ENCODE results near the gene CPVL. TPM values are rescaled to one million over a fixed set of nuclear protein-coding genes. Genes with fewer than 3 reads are reported as not detected.

The CPVL gene
- total and polyA plus RNA-seq, 7 experiments from 2014 or later = 0.32 to 88.3 (median 3.0) TPM

GRCh38 chr7:29071203-29071874 is 75.0 kb downstream of the CPVL start:
- H3K4me1 Mint-ChIP-seq = no peaks in the 10 kb centered on the region
- CTCF ChIA-PET = no interaction called here
- intact Hi-C loops (cut with micrococcal nuclease) = no loop called here
- peaks cover 0 to 5% (median 0%) of the 10 kb centered on the region in 5 donors for H3K27me3 Mint-ChIP-seq
- no peak for ATAC-seq
- Histone ChIP-seq H3K36me3 (ENCODE audit: control insufficient read depth in 2 of 3, insufficient read depth in 3 of 3, low read length in 3 of 3) (no peaks in the 10 kb centered on the region), H3K4me1 (ENCODE audit: control insufficient read depth in 2 of 2, insufficient read depth in 2 of 2, low read length in 2 of 2) (no peaks in the 10 kb centered on the region), H3K27ac (ENCODE audit: low read depth, low read length) (no peak overlapping the region), H3K27me3 (ENCODE audit: control insufficient read depth in 2 of 2, insufficient read depth in 2 of 2, low read length in 2 of 2) (peaks cover 0 to 4% of the 10 kb centered on the region in 2 donors), H3K4me3 (ENCODE audit: low read length) (no peak overlapping the region), H3K9me3 (ENCODE audit: control insufficient read depth in 2 of 3, low read length in 3 of 3) (no peaks in the 10 kb centered on the region)
- POLR2A ChIA-PET = no interaction called here
- no peak overlapping the region for H3K4me3 Mint-ChIP-seq
- H3K9me3 Mint-ChIP-seq = no peaks in the 10 kb centered on the region
- DNase-seq = no peak
- H3K27ac Mint-ChIP-seq = no peak overlapping the region
- no peaks in the 10 kb centered on the region for H3K36me3 Mint-ChIP-seq

- H3K27ac Mint-ChIP-seq = no peak overlapping the region
- ChIA-PET CTCF (no interaction called here), POLR2A (no interaction called here)
- H3K27ac ChIP-seq (ENCODE audit: low read depth, low read length) = no peak overlapping the region
- peaks cover 0 to 5% (median under 1%) of the 10 kb centered on the region in 5 donors for H3K27me3 Mint-ChIP-seq
- no peaks in the 10 kb centered on the region for H3K9me3 Mint-ChIP-seq
- ATAC-seq (no peak), DNase-seq (no peak)
- intact Hi-C loops (cut with micrococcal nuclease) = no loop called here
- H3K4me3 Mint-ChIP-seq = no peak overlapping the region
- no peaks in the 10 kb centered on the region for H3K4me1 ChIP-seq (ENCODE audit: control insufficient read depth in 2 of 2, insufficient read depth in 2 of 2, low read length in 2 of 2)
- no peaks in the 10 kb centered on the region for H3K9me3 ChIP-seq (ENCODE audit: control insufficient read depth in 2 of 3, low read length in 3 of 3)
- peaks cover 0 to 4% of the 10 kb centered on the region in 2 donors for H3K27me3 ChIP-seq (ENCODE audit: control insufficient read depth in 2 of 2, insufficient read depth in 2 of 2, low read length in 2 of 2)
- H3K36me3 ChIP-seq (ENCODE audit: control insufficient read depth in 2 of 3, insufficient read depth in 3 of 3, low read length in 3 of 3) = no peaks in the 10 kb centered on the region
- no peaks in the 10 kb centered on the region for H3K36me3 Mint-ChIP-seq
- H3K4me1 Mint-ChIP-seq = no peaks in the 10 kb centered on the region
- H3K4me3 ChIP-seq (ENCODE audit: low read length) = no peak overlapping the region
Measured at GRCh38 chr7:29066641-29067040, 79.7 kb downstream of the CPVL start.

GRCh38 chr7:29065181-29065857 is 81.0 kb downstream of the CPVL start:
- no peak for DNase-seq
- Mint-ChIP-seq H3K4me3 (no peak overlapping the region), H3K4me1 (no peaks in the 10 kb centered on the region)

GRCh38 chr7:29063872-29064271 is 82.5 kb downstream of the CPVL start:
- H3K36me3 Mint-ChIP-seq = no peaks in the 10 kb centered on the region
- ChIA-PET CTCF (no interaction called here), POLR2A (no interaction called here)
- no peak overlapping the region for H3K4me3 Mint-ChIP-seq
- Histone ChIP-seq H3K4me1 (ENCODE audit: control insufficient read depth in 2 of 2, insufficient read depth in 2 of 2, low read length in 2 of 2) (no peaks in the 10 kb centered on the region), H3K27ac (ENCODE audit: low read depth, low read length) (no peak overlapping the region), H3K27me3 (ENCODE audit: control insufficient read depth in 2 of 2, insufficient read depth in 2 of 2, low read length in 2 of 2) (no peaks in the 10 kb centered on the region), H3K9me3 (ENCODE audit: control insufficient read depth in 2 of 3, low read length in 3 of 3) (peaks cover 0 to under 1% (median 0%) of the 10 kb centered on the region in 3 experiments), H3K4me3 (ENCODE audit: low read length) (no peak overlapping the region), H3K36me3 (ENCODE audit: control insufficient read depth in 2 of 3, insufficient read depth in 3 of 3, low read length in 3 of 3) (no peaks in the 10 kb centered on the region)
- ATAC-seq = no peak
- H3K27me3 Mint-ChIP-seq = peaks cover 0 to 14% (median 7%) of the 10 kb centered on the region in 5 donors
- H3K27ac Mint-ChIP-seq = no peak overlapping the region
- H3K9me3 Mint-ChIP-seq = peaks cover 0 to 10% (median 3%) of the 10 kb centered on the region in 11 donors
- DNase-seq = no peak
- intact Hi-C loops (cut with micrococcal nuclease) = no loop called here
- H3K4me1 Mint-ChIP-seq = no peaks in the 10 kb centered on the region

More at GRCh38 chr7:29065181-29065857, 81.0 kb downstream of the CPVL start:
- Histone ChIP-seq H3K4me1 (ENCODE audit: control insufficient read depth in 2 of 2, insufficient read depth in 2 of 2, low read length in 2 of 2) (no peaks in the 10 kb centered on the region), H3K27me3 (ENCODE audit: control insufficient read depth in 2 of 2, insufficient read depth in 2 of 2, low read length in 2 of 2) (no peaks in the 10 kb centered on the region), H3K9me3 (ENCODE audit: control insufficient read depth in 2 of 3, low read length in 3 of 3) (no peaks in the 10 kb centered on the region), H3K4me3 (ENCODE audit: low read length) (no peak overlapping the region), H3K36me3 (ENCODE audit: control insufficient read depth in 2 of 3, insufficient read depth in 3 of 3, low read length in 3 of 3) (no peaks in the 10 kb centered on the region), H3K27ac (ENCODE audit: low read depth, low read length) (no peak overlapping the region)
- ATAC-seq = no peak
- Mint-ChIP-seq H3K27ac (no peak overlapping the region), H3K36me3 (no peaks in the 10 kb centered on the region), H3K27me3 (peaks cover 0 to 12% (median 4%) of the 10 kb centered on the region in 5 donors), H3K9me3 (no peaks in the 10 kb centered on the region)
- intact Hi-C loops (cut with micrococcal nuclease) = no loop called here
- ChIA-PET POLR2A (no interaction called here), CTCF (no interaction called here)

- no peaks in the 10 kb centered on the region for H3K4me1 Mint-ChIP-seq
- no peak overlapping the region for H3K27ac Mint-ChIP-seq
- Histone ChIP-seq H3K36me3 (ENCODE audit: control insufficient read depth in 2 of 3, insufficient read depth in 3 of 3, low read length in 3 of 3) (no peaks in the 10 kb centered on the region), H3K9me3 (ENCODE audit: control insufficient read depth in 2 of 3, low read length in 3 of 3) (peaks cover 0 to 5% (median 0%) of the 10 kb centered on the region in 3 experiments), H3K4me3 (ENCODE audit: low read length) (no peak overlapping the region), H3K27ac (ENCODE audit: low read depth, low read length) (no peak overlapping the region), H3K27me3 (ENCODE audit: control insufficient read depth in 2 of 2, insufficient read depth in 2 of 2, low read length in 2 of 2) (no peaks in the 10 kb centered on the region), H3K4me1 (ENCODE audit: control insufficient read depth in 2 of 2, insufficient read depth in 2 of 2, low read length in 2 of 2) (no peaks in the 10 kb centered on the region)
- ATAC-seq (no peak), DNase-seq (no peak)
- H3K9me3 Mint-ChIP-seq = peaks cover 0 to 16% (median 8%) of the 10 kb centered on the region in 11 donors
- intact Hi-C loops (cut with micrococcal nuclease) = no loop called here
- no peak overlapping the region for H3K4me3 Mint-ChIP-seq
- H3K36me3 Mint-ChIP-seq = peaks cover 0 to 6% (median 0%) of the 10 kb centered on the region in 5 donors
- H3K27me3 Mint-ChIP-seq = peaks cover 0 to 14% (median 9%) of the 10 kb centered on the region in 5 donors
- ChIA-PET POLR2A (no interaction called here), CTCF (no interaction called here)
Measured at GRCh38 chr7:29063236-29063635, 83.1 kb downstream of the CPVL start.

- peaks cover 0 to 4% (median 0%) of the 10 kb centered on the region in 3 experiments for H3K9me3 ChIP-seq (ENCODE audit: control insufficient read depth in 2 of 3, low read length in 3 of 3)
- no peak overlapping the region for H3K27ac Mint-ChIP-seq
- H3K4me3 ChIP-seq (ENCODE audit: low read length) = no peak overlapping the region
- H3K36me3 ChIP-seq (ENCODE audit: control insufficient read depth in 2 of 3, insufficient read depth in 3 of 3, low read length in 3 of 3) = no peaks in the 10 kb centered on the region
- H3K9me3 Mint-ChIP-seq = peaks cover 2 to 33% (median 11%) of the 10 kb centered on the region in 11 donors
- no peaks in the 10 kb centered on the region for H3K4me1 Mint-ChIP-seq
- H3K27me3 ChIP-seq (ENCODE audit: control insufficient read depth in 2 of 2, insufficient read depth in 2 of 2, low read length in 2 of 2) = no peaks in the 10 kb centered on the region
- ChIA-PET CTCF (no interaction called here), POLR2A (no interaction called here)
- peaks cover 0 to 3% (median 0%) of the 10 kb centered on the region in 5 donors for H3K27me3 Mint-ChIP-seq
- DNase-seq (no peak), ATAC-seq (no peak)
- no peak overlapping the region for H3K4me3 Mint-ChIP-seq
- intact Hi-C loops (cut with micrococcal nuclease) = no loop called here
- H3K36me3 Mint-ChIP-seq = no peaks in the 10 kb centered on the region
- H3K4me1 ChIP-seq (ENCODE audit: control insufficient read depth in 2 of 2, insufficient read depth in 2 of 2, low read length in 2 of 2) = no peaks in the 10 kb centered on the region
- no peak overlapping the region for H3K27ac ChIP-seq (ENCODE audit: low read depth, low read length)
Measured at GRCh38 chr7:29053105-29053872, 93.0 kb downstream of the CPVL start.

Data from naive thymus-derived CD4-positive, alpha-beta T cell (primary cell).